ENCODE data around the gene C2CD2.

C2CD2 gene

DNA sequence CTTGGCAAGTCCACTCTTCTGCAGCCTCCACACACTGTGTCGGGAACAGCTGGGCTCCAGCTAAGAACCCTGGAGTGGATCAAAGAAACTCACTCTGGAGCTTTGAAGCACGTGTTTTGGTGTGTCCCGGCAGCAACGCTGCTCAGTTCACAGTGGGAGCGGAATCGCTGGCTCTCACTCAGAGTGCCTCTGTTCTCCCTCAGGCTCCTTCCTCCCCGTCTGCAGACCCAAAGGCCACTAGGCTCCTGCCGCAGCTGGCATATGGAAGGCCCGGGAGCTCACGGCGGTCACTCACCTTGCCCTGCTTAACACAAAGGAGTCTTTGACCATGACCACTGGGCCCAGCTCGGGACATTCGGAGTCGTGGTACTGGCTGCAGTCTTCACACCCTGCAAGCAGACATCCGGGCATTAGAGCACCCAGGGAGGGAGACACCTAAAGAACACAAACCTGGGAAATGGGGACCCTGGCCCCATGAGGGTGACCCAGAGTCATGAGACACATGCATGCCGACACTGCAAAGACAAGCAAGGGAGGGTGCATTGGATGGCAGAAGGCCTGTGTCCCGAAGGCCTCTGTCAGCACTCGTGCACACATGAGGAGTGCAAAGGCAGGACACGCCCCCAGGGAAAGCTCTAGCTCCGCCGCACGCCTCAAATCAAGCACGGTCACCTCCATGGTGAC lies 94.4 kb downstream of the C2CD2 start:
- no peak for DNase-seq

GRCh38 chr21:41858466-41859296 lies 95.1 kb downstream of the C2CD2 start:
- DNase-seq: no peak

DNA sequence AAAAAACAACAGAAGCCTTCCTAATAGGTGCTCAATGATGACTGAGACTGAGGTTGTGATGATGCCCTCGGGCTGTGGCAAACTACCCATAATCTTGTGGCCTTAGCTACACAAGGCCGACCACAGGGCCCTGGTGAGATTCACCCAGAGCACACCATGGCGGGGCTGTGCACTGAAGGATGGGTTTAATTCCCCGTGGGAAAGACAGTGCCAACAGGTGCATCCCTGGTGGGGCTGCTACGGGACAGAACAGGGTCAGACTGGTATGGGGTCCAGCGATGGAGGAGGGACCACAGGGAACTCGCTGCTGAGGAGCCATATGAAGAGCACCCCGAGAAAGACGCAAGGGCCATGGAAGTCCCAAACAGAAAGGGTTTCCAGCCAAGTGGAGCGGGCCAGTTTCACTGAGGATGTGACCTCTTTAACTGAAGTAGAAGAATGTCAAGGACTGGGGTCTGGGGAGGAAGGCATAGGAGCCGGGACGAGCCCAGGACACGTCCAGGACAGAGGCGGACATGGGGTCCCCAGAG lies 96.0 kb downstream of the C2CD2 start:
- DNase-seq: no peak

GRCh38 chr21:41856572-41856971 lies 97.2 kb downstream of the C2CD2 start:
- no peak for DNase-seq

- DNase-seq: no peak
Observed at GRCh38 chr21:41854426-41854995, 99.3 kb downstream of the C2CD2 start.

- DNase-seq: no peak
Observed at GRCh38 chr21:41852929-41853320, 100.9 kb downstream of the C2CD2 start.

GRCh38 chr21:41852151-41852928 lies 101.5 kb downstream of the C2CD2 start:
- DNase-seq: no peak

DNA sequence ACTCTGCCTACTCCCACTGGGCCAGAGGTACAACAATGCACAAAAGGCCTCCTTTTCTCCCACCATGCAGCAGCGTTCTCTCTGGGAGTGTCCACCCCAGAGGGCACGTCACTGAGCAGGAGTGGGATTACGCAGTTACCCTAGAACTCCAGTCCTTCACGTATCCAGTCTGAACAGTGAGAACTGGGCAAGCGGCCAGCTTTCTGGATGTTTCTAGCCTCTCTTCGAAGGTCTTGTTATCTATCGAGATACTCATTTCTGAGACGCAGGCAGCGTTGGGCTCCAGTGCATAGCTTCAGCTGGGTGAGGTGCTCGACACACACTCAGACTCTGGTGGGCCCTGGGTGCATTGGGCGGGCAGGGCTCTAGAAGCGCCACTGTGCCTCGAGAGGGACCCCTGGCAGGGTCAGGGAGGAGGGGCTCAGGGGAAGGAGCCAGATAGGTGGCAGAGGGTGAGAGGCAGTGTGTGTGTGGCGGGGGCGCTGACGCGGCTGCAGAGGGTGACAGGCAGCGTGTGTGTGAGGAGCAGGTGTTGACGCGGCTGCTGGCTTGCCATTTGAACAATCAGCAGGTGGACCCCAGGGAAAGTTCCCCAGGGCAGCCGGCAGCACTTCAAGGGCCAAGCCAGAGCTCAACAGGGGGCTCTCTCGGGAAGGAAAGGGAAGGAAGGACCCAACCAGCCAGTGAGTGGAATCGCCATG lies 102.6 kb downstream of the C2CD2 start:
- DNase-seq: no peak

DNA sequence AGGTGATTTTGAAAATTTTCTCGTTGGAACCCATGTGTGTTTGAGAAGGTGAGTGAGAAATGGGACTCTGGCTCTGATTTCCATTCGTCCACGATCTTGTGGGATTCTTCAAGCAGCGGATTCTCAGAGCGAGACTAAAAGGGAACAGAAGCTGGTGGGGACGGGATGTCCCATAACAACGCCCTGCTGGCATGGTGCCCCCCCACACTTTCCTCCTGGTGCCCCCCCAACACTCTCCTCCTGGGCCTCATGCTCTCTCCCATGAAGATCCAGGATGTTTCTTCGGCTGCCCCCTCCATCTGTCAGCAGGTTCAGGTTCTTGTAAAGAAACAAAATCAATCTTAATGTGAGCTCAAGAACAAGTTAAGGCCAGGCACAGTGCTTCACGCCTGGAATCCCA lies 103.7 kb downstream of the C2CD2 start:
- no peak for DNase-seq

GRCh38 chr21:41848958-41849580 lies 104.7 kb downstream of the C2CD2 start:
- no peak for DNase-seq

- no peak for DNase-seq
Observed at GRCh38 chr21:41848533-41848932, 105.3 kb downstream of the C2CD2 start.

- no peak for DNase-seq
Observed at GRCh38 chr21:41847066-41847804, 106.6 kb downstream of the C2CD2 start.

DNA sequence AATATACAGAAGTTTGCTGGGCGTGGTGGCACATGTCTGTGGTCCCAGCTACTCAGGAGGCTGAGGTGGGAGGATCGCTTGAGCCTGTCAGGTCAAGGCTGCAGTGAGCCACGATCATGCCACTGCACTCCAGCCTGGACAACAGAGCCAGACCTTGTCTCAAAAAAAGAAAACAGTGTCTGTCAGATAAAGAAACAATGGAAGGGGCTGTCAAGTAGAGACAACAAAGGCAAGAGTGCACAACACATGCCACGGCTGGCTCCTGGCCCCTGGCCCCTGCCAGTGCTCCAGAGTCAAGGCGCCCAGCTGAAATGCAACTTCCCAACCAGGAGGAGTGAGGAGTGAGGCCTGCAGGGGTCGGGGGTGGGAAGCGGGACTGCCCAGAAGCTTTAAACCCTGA lies 107.3 kb downstream of the C2CD2 start:
- no peak for DNase-seq

GRCh38 chr21:41846033-41846317 lies 107.8 kb downstream of the C2CD2 start:
- DNase-seq: no peak

GRCh38 chr21:41845310-41846032 lies 108.3 kb downstream of the C2CD2 start:
- DNase-seq: no peak

- no peak for DNase-seq
Observed at GRCh38 chr21:41843584-41843983, 110.2 kb downstream of the C2CD2 start.

DNA sequence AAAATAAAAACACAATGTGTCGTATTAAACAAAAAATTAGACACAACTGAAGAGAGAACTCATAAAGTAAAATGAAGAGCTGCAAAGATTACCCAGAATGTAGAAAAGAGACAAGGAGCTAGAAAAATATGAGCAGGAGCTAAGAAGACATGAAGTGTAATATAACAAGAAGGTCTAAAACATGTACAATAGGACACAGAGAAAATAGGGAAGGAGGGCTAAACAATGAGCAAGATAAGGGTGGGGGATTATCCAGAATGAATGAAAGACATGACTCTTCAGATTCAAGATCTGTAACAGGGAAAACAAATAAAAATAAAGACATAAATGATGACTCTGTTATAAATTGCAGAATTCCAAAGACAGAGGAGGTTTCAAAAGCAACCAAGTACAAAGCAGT lies 112.9 kb downstream of the C2CD2 start:
- no peak for DNase-seq

GRCh38 chr21:41839387-41840000 lies 114.3 kb downstream of the C2CD2 start:
- DNase-seq: no peak

DNA sequence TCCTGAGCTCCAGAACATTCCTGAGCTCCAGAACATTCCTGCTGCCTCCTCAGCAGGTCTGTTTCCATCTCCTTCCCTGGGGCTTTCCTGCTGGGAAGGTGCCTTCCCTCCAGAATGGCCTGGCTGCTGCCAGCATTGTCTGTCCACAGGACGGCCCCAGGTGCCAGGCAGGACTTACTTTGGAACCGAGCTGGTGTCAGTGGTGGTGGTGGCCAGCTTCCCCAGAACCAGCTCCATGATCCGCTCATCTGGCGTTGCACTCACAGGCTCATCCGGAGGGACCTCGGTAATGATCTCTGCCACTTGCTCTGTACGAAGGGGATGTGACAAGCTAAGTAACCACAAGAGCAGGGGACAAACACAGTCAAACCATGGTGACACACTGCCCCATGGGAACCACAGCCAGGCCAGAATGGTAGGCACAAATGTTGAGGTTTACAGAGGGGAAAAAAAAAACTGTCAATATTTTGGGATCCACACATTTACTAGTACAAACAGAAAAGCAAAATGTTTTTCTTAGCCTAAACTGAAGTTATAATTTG lies 116.0 kb downstream of the C2CD2 start:
- DNase-seq: no peak
